H1 (cell line): ENCODE results near the gene INPP5F. TPM values are rescaled to one million over a fixed set of nuclear protein-coding genes. Genes with fewer than 3 reads are reported as not detected.

Experiments used
- CTCF ChIA-PET: fragments of 300-600 bp; sonication (Branson Sonifier 250); formaldehyde crosslinking; loops from one replicate; lab custom pipeline; 2021; ENCODE audit not compliant: partially characterized antibody; lab: Charles Lee
- POLR2A ChIA-PET: fragments of 300-600 bp; sonication (Branson Sonifier 250); formaldehyde crosslinking; loops from one replicate; lab custom pipeline; 2021; ENCODE audit warnings: inconsistent platforms; ENCODE audit not compliant: partially characterized antibody; lab: Charles Lee
- DNase-seq, 2 experiments: peaks; one replicate each; pipeline versions ENCODE4 v3.0.0 to v3.0.0-alpha.2; 2010 to 2022; ENCODE audit warnings: low spot score in 2 of 2, low read depth in 1 of 2, mixed read lengths in 1 of 2
- FAIRE-seq: peaks from 2 replicates; lab custom pipeline; 2011; peaks lifted over from hg19 to GRCh38; lab: Jason Lieb, UNC
- H2AFZ ChIP-seq: 2 replicates; pipeline ENCODE4 v1.8.1; 2012; ENCODE audit warnings: low read length, inconsistent platforms
- H2AK5ac ChIP-seq: 2 replicates; pipeline ENCODE4 v1.6.1; 2013; ENCODE audit warnings: low read depth, low read length
- H2BK120ac ChIP-seq: replicated peaks from 2 replicates; pipeline ENCODE3; 2013; ENCODE audit warnings: low read depth, low read length, inconsistent platforms
- H2BK12ac ChIP-seq: 2 replicates; pipeline ENCODE4 v1.6.1; 2013; ENCODE audit warnings: low read depth, low read length
- H2BK15ac ChIP-seq: 2 replicates; pipeline ENCODE4 v1.6.1; 2013; ENCODE audit warnings: low read length
- H2BK20ac ChIP-seq: 2 replicates; pipeline ENCODE4 v1.6.1; 2013; ENCODE audit warnings: low read length
- H2BK5ac ChIP-seq: 2 replicates; pipeline ENCODE4 v1.6.1; 2013; ENCODE audit warnings: low read depth, low read length
- H3K14ac ChIP-seq: 2 replicates; pipeline ENCODE4 v1.6.1; 2013; ENCODE audit warnings: inconsistent platforms; ENCODE audit not compliant: insufficient read length
- H3K18ac ChIP-seq: 2 replicates; pipeline ENCODE4 v1.6.1; 2013; ENCODE audit warnings: low read length; ENCODE audit errors: extremely low read depth
- H3K23ac ChIP-seq: 2 replicates; pipeline ENCODE4 v1.6.1; 2013; ENCODE audit warnings: inconsistent platforms; ENCODE audit not compliant: insufficient read length
- H3K23me2 ChIP-seq: 2 replicates; pipeline ENCODE4 v1.6.1; 2013; ENCODE audit warnings: low read depth, low read length
- H3K27ac ChIP-seq: 2 replicates; pipeline ENCODE4 v1.6.1; 2011; ENCODE audit warnings: low read depth, low read length, inconsistent platforms
- H3K27me3 ChIP-seq, 4 experiments: replicated peaks in 1 of 4; 1 replicate in 1 of 4; 2 replicates in 3 of 4; pipeline versions ENCODE4 v1.6.1 to v1.8.1; 2011 to 2013; ENCODE audit warnings: low read length in 3 of 4, mild to moderate bottlenecking in 3 of 4, inconsistent platforms in 2 of 4, mixed read lengths in 2 of 4, moderate library complexity in 1 of 4; ENCODE audit not compliant: control insufficient read depth in 3 of 4, insufficient read depth in 3 of 4; ENCODE audit errors: extremely low read depth in 1 of 4
- H3K36me3 ChIP-seq, 4 experiments: 2 replicates each; pipeline versions ENCODE4 v1.6.1 to v1.8.1; 2011 to 2013; ENCODE audit warnings: mild to moderate bottlenecking in 4 of 4, low read length in 3 of 4, moderate library complexity in 2 of 4, control low read depth in 1 of 4, inconsistent platforms in 1 of 4; ENCODE audit not compliant: insufficient read depth in 4 of 4, control insufficient read depth in 2 of 4
- H3K4ac ChIP-seq: replicated peaks from 2 replicates; pipeline ENCODE3; 2013; ENCODE audit warnings: low read length, low read depth, mixed read lengths, inconsistent platforms; ENCODE audit not compliant: insufficient read length
- H3K4me1 ChIP-seq, 4 experiments: replicated peaks in 1 of 4; 1 replicate in 1 of 4; 2 replicates in 3 of 4; pipeline versions ENCODE4 v1.6.1 to v1.8.1; 2011 to 2013; ENCODE audit warnings: low read length in 3 of 4, inconsistent platforms in 2 of 4, mixed read lengths in 1 of 4; ENCODE audit not compliant: insufficient read depth in 4 of 4, control insufficient read depth in 3 of 4
- H3K4me2 ChIP-seq, 2 experiments: 2 replicates each; pipeline versions ENCODE4 v1.6.1 to v1.8.1; 2011 to 2013; ENCODE audit warnings: low read depth in 2 of 2, low read length in 2 of 2, control low read depth in 1 of 2, inconsistent platforms in 1 of 2, mild to moderate bottlenecking in 1 of 2; ENCODE audit not compliant: insufficient read depth in 1 of 2
- H3K4me3 ChIP-seq, 4 experiments: fragments of 200-600, 300-600 bp in 1 of 4; sonication (generic), shearing (Covaris generic), sonication (Bioruptor Twin) in 1 of 4; 2 replicates each; pipeline versions ENCODE4 v1.5.1 to v1.8.1; 2011 to 2016; ENCODE audit warnings: low read length in 4 of 4, low read depth in 3 of 4, control low read depth in 2 of 4, inconsistent platforms in 2 of 4, mild to moderate bottlenecking in 2 of 4, mixed read lengths in 1 of 4, moderate library complexity in 1 of 4; ENCODE audit not compliant: insufficient read depth in 2 of 4; ENCODE audit errors: extremely low read depth in 1 of 4
- H3K56ac ChIP-seq: replicated peaks from 2 replicates; pipeline ENCODE3; 2013; ENCODE audit warnings: low read depth, mild to moderate bottlenecking, mixed read lengths, low read length, inconsistent platforms; ENCODE audit not compliant: insufficient read length
- H3K79me1 ChIP-seq: 2 replicates; pipeline ENCODE4 v1.6.1; 2013; ENCODE audit warnings: low read depth, low read length, control low read depth
- H3K79me2 ChIP-seq, 2 experiments: 2 replicates each; pipeline versions ENCODE4 v1.6.1 to v1.8.1; 2012 to 2013; ENCODE audit warnings: low read length in 2 of 2, mild to moderate bottlenecking in 2 of 2, inconsistent platforms in 1 of 2; ENCODE audit not compliant: insufficient read depth in 2 of 2, control insufficient read depth in 1 of 2
- H3K9ac ChIP-seq, 4 experiments: replicated peaks in 1 of 4; 1 replicate in 1 of 4; 2 replicates in 3 of 4; pipeline versions ENCODE4 v1.6.1 to v1.8.1; 2011 to 2013; ENCODE audit warnings: low read depth in 3 of 4, low read length in 3 of 4, control low read depth in 2 of 4, mild to moderate bottlenecking in 2 of 4, moderate library complexity in 2 of 4, inconsistent platforms in 1 of 4; ENCODE audit errors: extremely low read depth in 1 of 4
- H3K9me3 ChIP-seq, 2 experiments: 2 replicates each; pipeline versions ENCODE4 v1.6.1 to v1.8.1; 2012 to 2013; ENCODE audit warnings: mild to moderate bottlenecking in 2 of 2, moderate library complexity in 2 of 2, control low read depth in 1 of 2, inconsistent platforms in 1 of 2, low read depth in 1 of 2, low read length in 1 of 2, mixed read lengths in 1 of 2; ENCODE audit not compliant: insufficient read depth in 2 of 2
- H4K20me1 ChIP-seq, 2 experiments: replicated peaks in 1 of 2; 2 replicates each; pipeline versions ENCODE3 to v1.8.1; 2011 to 2013; ENCODE audit warnings: inconsistent platforms in 2 of 2, low read length in 2 of 2, mild to moderate bottlenecking in 1 of 2; ENCODE audit not compliant: insufficient read depth in 2 of 2, control insufficient read depth in 1 of 2
- H4K5ac ChIP-seq: 2 replicates; pipeline ENCODE4 v1.6.1; 2013; ENCODE audit warnings: low read length, low read depth, mixed read lengths, inconsistent platforms; ENCODE audit not compliant: insufficient read length
- H4K8ac ChIP-seq: 2 replicates; pipeline ENCODE4 v1.8.0; 2013; ENCODE audit warnings: mild to moderate bottlenecking, moderate library complexity, low read length, inconsistent platforms; ENCODE audit not compliant: insufficient read depth; ENCODE audit errors: extremely low read depth
- H4K91ac ChIP-seq: replicated peaks from 2 replicates; pipeline ENCODE3; 2013; ENCODE audit warnings: low read length, mixed read lengths, inconsistent platforms; ENCODE audit not compliant: insufficient read length
- ATF2 ChIP-seq: IDR thresholded peaks from 2 replicates; pipeline ENCODE4 v1.6.1; 2012; ENCODE audit warnings: low read length, inconsistent platforms
- CTCF ChIP-seq, 3 experiments: IDR thresholded peaks; 1 replicate in 2 of 3; 2 replicates in 1 of 3; pipeline versions ENCODE4 v1.5.1 to v1.6.1; 2011; ENCODE audit warnings: low read length in 3 of 3, mild to moderate bottlenecking in 3 of 3, inconsistent platforms in 2 of 3, low read depth in 1 of 3, moderate library complexity in 1 of 3; ENCODE audit not compliant: insufficient read depth in 1 of 3; ENCODE audit errors: control extremely low read depth in 1 of 3
- E2F6 ChIP-seq: IDR thresholded peaks from 2 replicates; pipeline ENCODE4 v1.6.1; 2012; ENCODE audit warnings: inconsistent platforms
- RAD21 ChIP-seq, 2 experiments: IDR thresholded peaks in 1 of 2; conservative IDR thresholded peaks in 1 of 2; 2 replicates each; pipeline ENCODE4 v1.6.1; 2011; ENCODE audit warnings: low read depth in 2 of 2, low read length in 2 of 2, improper control_type of control experiment in 1 of 2, inconsistent platforms in 1 of 2, mild to moderate bottlenecking in 1 of 2, moderate library complexity in 1 of 2
- SUZ12 ChIP-seq: fragments of 200-600 bp; sonication (generic); IDR thresholded peaks from 2 replicates; pipeline ENCODE4 v1.6.1; 2012; ENCODE audit warnings: mild to moderate bottlenecking, inconsistent platforms, low read length, moderate library complexity, mixed read lengths
- WGBS, 2 experiments: shearing (Covaris generic) in 1 of 2; methylation state at CpG; one replicate each; pipeline versions ENCODE4 v1.1.6 to v1.1.7; 2013 to 2015; ENCODE audit warnings: low lambda C conversion rate in 2 of 2, mixed read lengths in 2 of 2, inconsistent platforms in 1 of 2, low coverage in 1 of 2, missing lambda C conversion rate in 1 of 2; ENCODE audit not compliant: insufficient replicate concordance in 2 of 2, insufficient coverage in 1 of 2, insufficient read length in 1 of 2; ENCODE audit errors: extremely low coverage in 1 of 2, missing lambda C conversion rate in 1 of 2; 5-methylcytosine and 5-hydroxymethylcytosine counted together
- polyA plus RNA-seq, 7 experiments: library from polyadenylated mRNA; depleted of rRNA in 3 of 7; stranded (reverse) in 5 of 7; unstranded in 2 of 7; fragments of >200 nt in 5 of 7; fragments of 200-250 nt in 2 of 7; gene quantifications; 1 replicate in 5 of 7; 2 replicates in 1 of 7; 4 replicates in 1 of 7; pipeline versions ENCODE4 v1.2.1 to v1.2.3, GENCODE V29; 2011 to 2013; ENCODE audit warnings: missing spikeins in 2 of 7, mixed read lengths in 2 of 7
- total RNA-seq: library from RNA; stranded (reverse); fragmentation: NEBNext Ultra II Directional; extraction: Animal tissue kit (Norgen Biotek cat#: 25700); gene quantifications from 2 replicates; pipeline ENCODE4 v1.2.1, GENCODE V29; 2021

Gene INPP5F
- total and polyA plus RNA-seq, 2 of the 8 experiments (the other 6 are each of a cell fraction or from before 2014, with no cell fraction given), result 50.1 to 101 TPM

- WGBS, 2 experiments, result 42% methylated on average over 9 of the region's 9 CpGs; no CpG with 5 or more reads in 1 of the 2 experiments
- TF ChIP-seq ATF2 (no peak), CTCF (IDR thresholded peaks at IDR 0.05; ENCODE audit: control extremely low read depth in 1 of 3, insufficient read depth in 1 of 3, low read depth in 1 of 3, low read length in 3 of 3) (peak; percentile 74 to 99 (median 83)), SUZ12 (no peak), E2F6 (no peak), RAD21 (IDR thresholded peaks at IDR 0.05 in 1 of 2, conservative IDR thresholded peaks at IDR 0.05 in 1 of 2; ENCODE audit: low read depth in 2 of 2, low read length in 2 of 2) (peak; percentile 98 to 99)
Measured at GRCh38 chr10:119750391-119751230, 24.8 kb downstream of the INPP5F start.

More at GRCh38 chr10:119750391-119751230, 24.8 kb downstream of the INPP5F start:
- no peak overlapping the region for H2BK120ac ChIP-seq
- H4K20me1 ChIP-seq, result peaks cover 0 to 2% of the 10 kb centered on the region in 2 experiments
- H3K9me3 ChIP-seq, result peaks cover 3 to 5% of the 10 kb centered on the region in 2 experiments; a peak in 1 of 4 replicates
- no peak overlapping the region for H2AFZ ChIP-seq
- peaks cover 0 to 4% (median 2%) of the 10 kb centered on the region in 4 experiments; a peak in 2 of 7 replicates for H3K4me1 ChIP-seq
- no peak overlapping the region for H3K18ac ChIP-seq
- no peaks in the 10 kb centered on the region; a peak in 1 of 4 replicates for H3K79me2 ChIP-seq
- no peak overlapping the region for H3K4ac ChIP-seq
- DNase-seq (peak in 1 of 2 experiments; percentile 69), FAIRE-seq (peak; percentile 98)
- no peak overlapping the region for H2BK12ac ChIP-seq
- CTCF ChIA-PET, result interaction anchor here (0.6 to 5.2 kb wide), 66 partner anchors 8 to 212 kb away, joined by 3 to 61 read pairs (median 4); partner anchors contain the start of gene MCMBP
- H3K4me3 ChIP-seq, result no peak overlapping the region
- no peak overlapping the region for H2BK5ac ChIP-seq
- no peak overlapping the region for H4K91ac ChIP-seq
- H2BK15ac ChIP-seq, result no peak overlapping the region
- no peak overlapping the region for H4K5ac ChIP-seq
- H3K4me2 ChIP-seq, result no peak overlapping the region
- no peaks in the 10 kb centered on the region for H3K23me2 ChIP-seq
- no peak overlapping the region for H3K27ac ChIP-seq
- no peak overlapping the region for H4K8ac ChIP-seq
- peaks cover 3% of the 10 kb centered on the region for H3K79me1 ChIP-seq
- no peak overlapping the region for H2BK20ac ChIP-seq
- POLR2A ChIA-PET, result interaction anchor here (0.9 to 4.9 kb wide), 12 partner anchors 25 to 142 kb away, joined by 3 to 40 read pairs (median 4); partner anchors contain the start of genes INPP5F, MCMBP and SEC23IP
- H3K14ac ChIP-seq, result no peak overlapping the region
- H3K9ac ChIP-seq, result no peak overlapping the region
- H2AK5ac ChIP-seq, result no peak overlapping the region
- H3K27me3 ChIP-seq, result no peaks in the 10 kb centered on the region
- H3K36me3 ChIP-seq, result no peaks in the 10 kb centered on the region
- H3K56ac ChIP-seq, result no peak overlapping the region
- H3K23ac ChIP-seq, result no peak overlapping the region
